Esophagus squamous epithelium (tissue), 5 donors: ENCODE measurements around the gene NDUFA13. TPM values are rescaled to one million over a fixed set of nuclear protein-coding genes. Genes with fewer than 3 reads are reported as not detected.

Source experiments
- DNase-seq: peaks from one replicate; lab custom pipeline; 2025; lab: John Stamatoyannopoulos, UW
- H3K27ac ChIP-seq, 4 donors: fragments of 200-600 bp; sonication (generic); one replicate each; pipeline ENCODE4 v1.5.1; 2016 to 2019; ENCODE audit warnings: mild to moderate bottlenecking in 1 of 4
- H3K27me3 ChIP-seq, 4 donors: fragments of 200-600 bp; sonication (generic); 1 replicate in 3 of 4; 2 replicates in 1 of 4; pipeline versions ENCODE4 v1.5.1 to v1.6.0; 2017 to 2021; ENCODE audit warnings: antibody characterized with exemption in 1 of 4
- H3K36me3 ChIP-seq, 3 donors: fragments of 200-600 bp; sonication (generic); one replicate each; pipeline ENCODE4 v1.5.1; 2016 to 2019
- H3K4me1 ChIP-seq, 3 donors: fragments of 200-600 bp; sonication (generic); one replicate each; pipeline ENCODE4 v1.5.1; 2017 to 2019
- H3K4me3 ChIP-seq, 4 donors: fragments of 200-600 bp; sonication (generic); 1 replicate in 3 of 4; 2 replicates in 1 of 4; pipeline ENCODE4 v1.5.1; 2016 to 2019; ENCODE audit warnings: mild to moderate bottlenecking in 2 of 4, moderate library complexity in 1 of 4
- H3K9me3 ChIP-seq, 3 donors: fragments of 200-600 bp; sonication (generic); one replicate each; pipeline ENCODE4 v1.5.1; 2016 to 2019
- POLR2A ChIP-seq, 4 donors: fragments of 450-650 bp; IDR thresholded peaks; one replicate each; pipeline ENCODE4 v1.6.1; 2017; ENCODE audit warnings: antibody characterized with exemption in 4 of 4, mild to moderate bottlenecking in 4 of 4, moderate library complexity in 3 of 4
- WGBS, 2 donors: methylation state at CpG; one replicate each; pipeline ENCODE4 v1.1.5; 2018; 5-methylcytosine and 5-hydroxymethylcytosine counted together
- intact Hi-C: fragments of 100-400 bp; cut with DNase I; formaldehyde crosslinking; loops from one replicate; pipeline ENCODE4 v1.15.0; 2022
- total RNA-seq, 4 donors: library from RNA; depleted of rRNA; stranded (reverse); fragments of >200 nt; gene quantifications; one replicate each; pipeline ENCODE4 v1.1.0, GENCODE V29; 2016
- TF ChIP-seq, protein P1 (sequence below), 6 experiments: fragments of 450-650 bp in 4 of 6; fragments of 200-600 bp in 2 of 6; sonication (generic) in 2 of 6; IDR thresholded peaks; one replicate each; pipeline ENCODE4 v1.5.1; 2016 to 2019; ENCODE audit warnings: antibody characterized with exemption in 6 of 6, mild to moderate bottlenecking in 4 of 6, moderate library complexity in 4 of 6
- donor health status: DM: yes; HTN: yes; CAD: no.

Gene NDUFA13
- total RNA-seq, 4 donors from 2014 or later, result 44.6 to 88.7 (median 56.0) TPM

DNA sequence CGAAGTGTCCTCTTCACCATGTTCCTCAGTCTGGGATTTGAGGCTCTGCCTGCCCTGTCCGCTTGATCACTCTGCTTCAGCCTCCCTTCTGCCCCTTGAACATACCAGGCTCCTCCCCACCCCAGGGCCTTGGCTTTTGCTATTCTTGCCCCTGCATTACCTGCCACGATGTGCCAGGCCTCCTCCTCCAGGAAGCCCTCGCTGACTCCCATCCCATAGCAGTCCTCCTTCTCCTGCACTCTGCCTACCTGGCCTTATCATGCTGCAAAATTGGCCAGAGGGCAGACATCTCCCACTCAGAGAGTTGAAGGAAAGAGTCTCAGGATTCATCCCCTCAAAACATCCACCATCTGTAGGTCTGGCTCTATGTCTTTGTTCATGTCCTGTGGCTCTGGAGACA lies 14.9 kb downstream of the NDUFA13 start:
- TF ChIP-seq, protein P1, sequence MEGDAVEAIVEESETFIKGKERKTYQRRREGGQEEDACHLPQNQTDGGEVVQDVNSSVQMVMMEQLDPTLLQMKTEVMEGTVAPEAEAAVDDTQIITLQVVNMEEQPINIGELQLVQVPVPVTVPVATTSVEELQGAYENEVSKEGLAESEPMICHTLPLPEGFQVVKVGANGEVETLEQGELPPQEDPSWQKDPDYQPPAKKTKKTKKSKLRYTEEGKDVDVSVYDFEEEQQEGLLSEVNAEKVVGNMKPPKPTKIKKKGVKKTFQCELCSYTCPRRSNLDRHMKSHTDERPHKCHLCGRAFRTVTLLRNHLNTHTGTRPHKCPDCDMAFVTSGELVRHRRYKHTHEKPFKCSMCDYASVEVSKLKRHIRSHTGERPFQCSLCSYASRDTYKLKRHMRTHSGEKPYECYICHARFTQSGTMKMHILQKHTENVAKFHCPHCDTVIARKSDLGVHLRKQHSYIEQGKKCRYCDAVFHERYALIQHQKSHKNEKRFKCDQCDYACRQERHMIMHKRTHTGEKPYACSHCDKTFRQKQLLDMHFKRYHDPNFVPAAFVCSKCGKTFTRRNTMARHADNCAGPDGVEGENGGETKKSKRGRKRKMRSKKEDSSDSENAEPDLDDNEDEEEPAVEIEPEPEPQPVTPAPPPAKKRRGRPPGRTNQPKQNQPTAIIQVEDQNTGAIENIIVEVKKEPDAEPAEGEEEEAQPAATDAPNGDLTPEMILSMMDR (IDR thresholded peaks at IDR 0.05), result no peak
- no peak for TF ChIP-seq POLR2A (IDR thresholded peaks at IDR 0.05)
- intact Hi-C loops, result loop anchor here (5.0 kb wide), 1 partner anchor 111 kb away; the partner anchor contains the start of gene GMIP
- H3K27ac ChIP-seq, result no peak overlapping the region
- no peaks in the 10 kb centered on the region for H3K9me3 ChIP-seq
- 75 to 79% methylated on average over 3 to 4 of the region's 4 CpGs for WGBS, 2 donors
- H3K4me1 ChIP-seq, result peaks cover 6 to 14% (median 6%) of the 10 kb centered on the region in 3 donors
- H3K36me3 ChIP-seq, result peaks cover 12 to 37% (median 30%) of the 10 kb centered on the region in 3 donors
- DNase-seq, result no peak
- peaks cover 0 to 6% (median 0%) of the 10 kb centered on the region in 4 donors for H3K27me3 ChIP-seq
- no peak overlapping the region for H3K4me3 ChIP-seq

DNA sequence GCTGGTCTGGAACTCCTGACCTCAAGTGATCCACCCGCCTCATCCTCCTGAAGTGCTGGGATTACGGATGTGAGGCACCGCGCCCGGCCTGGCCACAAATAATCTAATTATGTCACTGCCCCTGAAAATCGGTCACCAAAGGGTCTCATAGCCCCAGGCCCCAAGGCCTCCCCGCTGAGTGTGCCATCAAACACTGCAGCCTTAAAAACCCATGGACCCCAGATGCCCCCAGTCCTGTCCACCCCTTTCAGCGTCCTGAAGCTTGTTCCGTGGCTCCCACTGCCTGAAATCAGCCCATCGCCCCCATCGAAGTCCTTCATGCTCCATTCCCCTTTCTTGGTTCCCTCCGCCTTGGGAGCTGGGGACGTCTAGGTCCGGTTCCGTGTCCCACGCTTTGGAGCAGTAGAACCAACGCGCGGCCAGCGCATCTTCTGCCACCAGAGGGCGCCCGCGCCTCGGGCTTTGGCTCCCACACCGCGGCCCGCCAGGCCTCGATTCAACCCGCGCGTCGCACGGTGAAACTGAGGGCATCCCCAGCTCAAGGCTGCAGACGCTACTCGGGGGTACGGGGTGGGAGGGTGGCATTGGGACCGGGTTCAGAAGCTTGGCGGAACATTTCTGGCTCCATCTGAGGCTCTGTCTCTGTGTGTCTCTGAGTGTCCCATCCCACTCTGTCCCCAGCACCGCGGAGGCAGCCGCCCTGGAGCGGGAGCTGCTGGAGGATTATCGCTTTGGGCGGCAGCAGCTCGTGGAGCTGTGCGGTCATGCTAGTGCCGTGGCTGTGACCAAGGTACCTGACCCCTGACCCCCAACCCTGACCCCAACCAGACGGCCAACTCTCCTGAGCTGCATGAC lies 16.2 kb downstream of the NDUFA13 start:
- intact Hi-C loops, result loop anchor here (5.0 kb wide), 1 partner anchor 110 kb away; the partner anchor contains the start of gene GMIP
- 38 to 46% methylated on average over 12 to 24 of the region's 48 CpGs for whole genome bisulfite sequencing, 2 donors
- no peak for TF ChIP-seq POLR2A (IDR thresholded peaks at IDR 0.05)
- TF ChIP-seq, protein P1 (IDR thresholded peaks at IDR 0.05), result peak; percentile 92 to 99 (median 94)
- peak overlapping the region in 1 of 4 donors; percentile 21 for H3K4me3 ChIP-seq
- H3K27ac ChIP-seq, result no peak overlapping the region
- DNase-seq, result no peak
- peaks cover 0 to 17% (median 0%) of the 10 kb centered on the region in 4 donors for H3K27me3 ChIP-seq
- peaks cover 8 to 24% (median 18%) of the 10 kb centered on the region in 3 donors for H3K36me3 ChIP-seq
- H3K9me3 ChIP-seq, result no peaks in the 10 kb centered on the region
- H3K4me1 ChIP-seq, result peaks cover 6 to 16% (median 6%) of the 10 kb centered on the region in 3 donors

DNA sequence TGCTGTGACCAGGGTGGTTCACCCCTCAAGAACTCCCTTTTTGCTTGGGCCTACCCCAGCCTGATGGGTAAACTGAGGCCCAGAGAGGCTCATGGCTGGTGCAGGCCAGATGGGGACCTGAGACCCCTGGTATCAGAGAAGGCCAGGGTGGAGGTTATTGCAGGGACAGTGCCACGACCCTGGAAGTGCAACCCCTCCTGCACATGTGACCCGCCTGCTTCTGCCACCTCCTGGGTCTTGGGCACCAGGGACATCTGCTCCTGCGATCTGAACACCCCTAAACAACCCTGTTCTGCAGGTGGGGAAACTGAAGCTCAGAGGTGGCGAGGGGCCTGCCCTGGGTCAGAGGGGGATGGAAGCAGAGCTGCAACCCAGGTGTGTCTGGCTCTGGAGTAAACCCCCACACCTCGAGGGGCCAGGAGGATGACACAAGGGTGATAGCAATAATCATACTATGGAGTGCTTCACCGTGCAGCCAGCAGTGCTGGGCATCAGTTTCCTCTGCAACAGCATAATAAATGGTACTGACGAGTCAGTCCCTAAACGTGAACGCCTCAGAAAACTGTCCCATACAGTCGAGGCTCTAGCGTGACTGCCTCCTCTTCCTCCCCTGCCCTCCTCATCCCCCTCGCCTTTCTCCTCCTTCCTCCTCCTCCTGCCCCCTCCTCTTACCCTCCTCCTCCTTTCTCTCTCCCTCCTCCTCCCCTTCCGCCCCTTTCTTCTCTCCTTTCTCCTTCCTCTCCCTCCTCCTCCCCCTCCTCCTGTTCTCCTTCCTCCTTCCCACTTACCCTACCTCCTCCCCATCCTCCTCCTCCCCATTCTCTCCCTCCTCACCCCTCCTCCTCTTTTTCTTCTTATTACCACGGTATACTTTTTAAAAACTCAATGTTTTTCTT lies 17.0 kb downstream of the NDUFA13 start:
- no peak overlapping the region for H3K27ac ChIP-seq
- peaks cover 10 to 25% (median 14%) of the 10 kb centered on the region in 3 donors for H3K4me1 ChIP-seq
- no peak overlapping the region for H3K4me3 ChIP-seq
- no peak for DNase-seq
- TF ChIP-seq, protein P1 (IDR thresholded peaks at IDR 0.05), result no peak
- no peak for TF ChIP-seq POLR2A (IDR thresholded peaks at IDR 0.05)
- intact Hi-C loops, result loop anchor here (5.0 kb wide), 1 partner anchor 109 kb away; the partner anchor contains the start of gene GMIP
- peaks cover 0 to 26% (median under 1%) of the 10 kb centered on the region in 4 donors for H3K27me3 ChIP-seq
- no peaks in the 10 kb centered on the region for H3K9me3 ChIP-seq
- 51 to 54% methylated on average over 9 to 11 of the region's 14 CpGs for WGBS, 2 donors
- H3K36me3 ChIP-seq, result peaks cover 0 to 16% (median 9%) of the 10 kb centered on the region in 3 donors

- Histone ChIP-seq H3K4me3 (no peak overlapping the region), H3K27ac (no peak overlapping the region), H3K27me3 (peaks cover 0 to 34% (median 4%) of the 10 kb centered on the region in 4 donors), H3K9me3 (no peaks in the 10 kb centered on the region), H3K4me1 (peaks cover 16 to 33% (median 22%) of the 10 kb centered on the region in 3 donors), H3K36me3 (peaks cover 0 to 8% (median 1%) of the 10 kb centered on the region in 3 donors)
- WGBS, 2 donors, result 68 to 81% methylated on average over 4 of the region's 6 CpGs
- TF ChIP-seq, protein P1 (IDR thresholded peaks at IDR 0.05), result no peak
- no peak for TF ChIP-seq POLR2A (IDR thresholded peaks at IDR 0.05)
- DNase-seq, result no peak
- intact Hi-C loops, result loop anchor here (5.0 kb wide), 1 partner anchor 108 kb away; the partner anchor contains the start of gene GMIP
Observed at GRCh38 chr19:19533841-19534240, 17.8 kb downstream of the NDUFA13 start.
